ENCODE data around the gene PTPRD.

The PTPRD gene

DNA sequence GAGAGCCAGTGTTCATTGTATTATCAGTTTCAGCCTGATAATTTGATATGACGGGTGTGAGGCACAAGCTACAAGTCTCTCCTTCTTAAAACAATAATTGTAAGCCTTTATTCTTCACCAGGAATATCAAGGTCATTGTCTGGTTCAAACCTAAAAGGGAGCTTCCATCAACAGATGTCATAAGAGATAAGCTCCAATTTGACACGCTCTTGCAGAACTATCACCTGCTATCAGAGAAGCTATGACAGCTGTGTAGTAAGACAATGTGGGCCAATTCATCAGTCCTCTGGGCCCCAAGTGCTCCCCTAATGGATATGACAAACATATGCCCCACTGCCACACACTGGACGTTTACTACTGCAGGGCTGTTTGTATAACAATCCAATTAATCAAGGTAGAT, 1803.1 kb downstream of the PTPRD start:
- H3K4me3 ChIP-seq (ENCODE audit: low read length), result no peak overlapping the region
- no peak for TF ChIP-seq ZNF274 (IDR thresholded peaks at IDR 0.05; ENCODE audit: low read depth, low read length)

DNA sequence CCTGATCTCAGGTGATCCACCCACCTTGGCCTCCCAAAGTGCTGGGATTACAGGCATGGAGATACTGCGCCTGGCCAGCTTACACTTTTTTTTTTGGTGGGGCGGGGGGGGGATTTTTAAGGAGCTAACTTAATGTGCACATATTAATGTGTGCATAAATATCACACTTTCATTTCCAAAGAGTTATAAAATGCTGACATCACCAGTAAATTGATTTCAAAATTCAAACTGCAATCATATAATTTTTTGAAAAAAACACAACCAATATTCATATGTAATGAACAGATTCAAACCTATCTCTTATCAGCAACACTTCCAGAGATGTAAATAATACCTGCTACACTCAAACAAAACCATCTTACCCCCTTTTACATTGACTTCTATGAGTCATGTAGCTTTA, 1806.7 kb downstream of the PTPRD start:
- no peak for TF ChIP-seq ZNF274 (IDR thresholded peaks at IDR 0.05; ENCODE audit: low read depth, low read length)
- H3K4me3 ChIP-seq (ENCODE audit: low read length), result no peak overlapping the region

DNA sequence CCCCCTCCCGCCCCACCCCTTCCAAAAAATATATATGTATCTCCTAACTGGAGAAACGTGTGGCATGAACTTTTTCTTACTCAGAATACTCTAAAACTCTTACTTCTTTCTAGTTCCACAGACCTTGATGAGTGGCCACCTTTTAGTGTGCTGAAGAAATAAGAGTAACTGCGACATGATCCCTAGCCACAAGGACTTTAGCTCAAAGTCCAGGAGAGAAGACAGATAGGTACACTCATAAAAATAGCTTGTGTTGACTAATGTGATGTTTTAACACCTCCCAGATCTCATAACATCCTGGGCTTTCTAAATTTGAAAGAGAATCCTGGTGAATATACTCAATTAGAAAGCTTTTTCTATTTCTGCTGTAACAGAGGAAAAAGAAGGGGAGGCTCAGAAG, 1808.2 kb downstream of the PTPRD start:
- no peak overlapping the region for H3K4me3 ChIP-seq (ENCODE audit: low read length)
- TF ChIP-seq ZNF274 (IDR thresholded peaks at IDR 0.05; ENCODE audit: low read depth, low read length), result no peak

DNA sequence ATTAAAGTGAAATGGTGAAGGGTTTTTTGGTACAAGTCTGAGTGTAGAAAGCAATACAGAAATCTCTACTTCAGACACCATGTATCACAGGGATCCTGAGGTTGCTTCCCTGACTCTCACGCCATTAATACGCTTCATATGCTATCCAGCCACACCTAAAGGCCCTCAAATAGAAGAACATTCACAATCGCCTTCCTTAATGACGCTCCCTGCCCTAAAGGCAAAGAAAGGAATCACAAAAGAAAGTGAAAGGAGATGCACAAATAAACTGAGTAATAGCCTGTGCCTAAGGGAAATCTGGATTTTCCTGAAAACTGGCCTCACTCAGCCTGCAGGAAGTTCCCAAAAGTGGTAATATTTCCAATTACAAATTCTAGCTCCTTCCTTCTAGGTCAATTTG, 1810.6 kb downstream of the PTPRD start:
- H3K4me3 ChIP-seq (ENCODE audit: low read length), result no peak overlapping the region
- TF ChIP-seq ZNF274 (IDR thresholded peaks at IDR 0.05; ENCODE audit: low read depth, low read length), result no peak

DNA sequence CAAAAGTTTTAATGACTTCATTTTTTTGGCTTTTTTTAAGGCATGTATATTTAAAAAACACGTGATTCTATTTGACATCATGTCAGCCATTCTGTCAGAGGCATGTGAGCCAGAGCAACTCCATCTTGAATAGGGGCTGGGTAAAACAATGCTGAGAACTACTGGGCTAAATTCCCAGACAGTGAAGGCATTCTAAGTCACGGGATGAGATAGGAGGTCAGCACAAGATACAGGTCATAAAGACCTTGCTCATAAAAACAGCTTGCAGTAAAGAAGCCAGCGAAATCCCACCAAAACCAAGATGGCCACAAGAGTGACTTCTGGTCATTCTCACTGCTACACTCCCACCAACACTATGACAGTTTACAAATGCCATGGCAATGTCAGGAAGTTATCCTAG, 1812.6 kb downstream of the PTPRD start:
- TF ChIP-seq ZNF274 (IDR thresholded peaks at IDR 0.05; ENCODE audit: low read depth, low read length), result no peak
- H3K4me3 ChIP-seq (ENCODE audit: low read length), result no peak overlapping the region

DNA sequence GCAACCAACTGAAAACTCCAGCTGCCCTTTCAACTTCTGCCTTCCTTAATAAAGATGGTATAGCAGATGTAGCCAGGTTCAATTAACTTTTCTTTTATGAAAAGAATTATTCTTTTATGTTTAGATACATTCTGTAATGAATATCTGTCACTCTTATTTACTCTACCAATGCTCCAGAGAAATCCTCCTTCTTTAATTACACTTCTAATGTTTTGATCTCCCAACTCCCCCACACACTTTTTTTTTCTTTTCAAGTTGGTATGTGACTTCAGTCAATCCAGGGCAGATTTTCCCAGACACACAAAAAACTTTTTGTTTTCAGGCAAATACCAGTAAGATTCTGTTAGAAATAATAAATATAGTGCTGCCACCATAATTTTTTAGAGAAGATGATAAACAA, 1813.2 kb downstream of the PTPRD start:
- TF ChIP-seq ZNF274 (IDR thresholded peaks at IDR 0.05; ENCODE audit: low read depth, low read length), result no peak
- H3K4me3 ChIP-seq (ENCODE audit: low read length), result no peak overlapping the region

DNA sequence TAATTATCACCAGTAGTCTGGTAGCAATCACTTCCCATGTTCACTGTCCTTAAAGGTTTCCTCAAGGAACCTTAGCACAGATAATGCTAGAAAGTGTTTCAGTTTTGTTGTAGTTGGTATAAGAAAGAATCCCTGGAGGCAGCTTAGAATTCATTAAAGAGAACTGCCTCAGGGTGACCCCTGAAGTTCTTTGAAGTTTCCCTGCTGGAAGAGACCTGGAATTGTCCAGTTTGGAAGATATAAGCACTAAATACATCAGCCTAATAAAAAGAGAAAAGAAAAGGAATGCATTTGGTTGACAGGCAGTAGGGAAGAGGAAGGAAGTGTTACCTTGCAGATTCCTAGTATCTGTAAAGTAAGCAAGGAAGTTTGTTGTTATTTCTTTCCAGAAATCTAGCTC, 1813.6 kb downstream of the PTPRD start:
- H3K4me3 ChIP-seq (ENCODE audit: low read length), result no peak overlapping the region
- no peak for TF ChIP-seq ZNF274 (IDR thresholded peaks at IDR 0.05; ENCODE audit: low read depth, low read length)

DNA sequence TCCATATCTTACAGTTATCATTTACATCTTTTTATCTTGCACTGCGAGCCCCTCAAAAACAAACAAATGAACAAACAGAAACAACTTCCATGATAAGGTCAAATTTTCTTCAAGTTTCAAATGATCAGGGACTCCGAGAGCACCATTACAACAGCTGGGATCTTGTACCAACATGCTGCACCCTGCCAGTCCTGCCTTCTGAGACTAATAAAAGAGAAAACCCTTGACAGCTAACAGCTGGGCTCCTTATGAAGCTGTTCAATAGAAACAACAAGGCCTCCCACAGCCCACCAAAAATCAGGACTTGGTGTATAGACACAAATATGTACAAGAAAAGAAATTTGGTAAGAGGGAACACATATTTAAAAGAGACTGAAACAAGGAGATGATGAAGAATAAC, 1828.0 kb downstream of the PTPRD start:
- no peak for TF ChIP-seq ZNF274 (IDR thresholded peaks at IDR 0.05; ENCODE audit: low read depth, low read length)
- no peak overlapping the region for H3K4me3 ChIP-seq (ENCODE audit: low read length)

DNA sequence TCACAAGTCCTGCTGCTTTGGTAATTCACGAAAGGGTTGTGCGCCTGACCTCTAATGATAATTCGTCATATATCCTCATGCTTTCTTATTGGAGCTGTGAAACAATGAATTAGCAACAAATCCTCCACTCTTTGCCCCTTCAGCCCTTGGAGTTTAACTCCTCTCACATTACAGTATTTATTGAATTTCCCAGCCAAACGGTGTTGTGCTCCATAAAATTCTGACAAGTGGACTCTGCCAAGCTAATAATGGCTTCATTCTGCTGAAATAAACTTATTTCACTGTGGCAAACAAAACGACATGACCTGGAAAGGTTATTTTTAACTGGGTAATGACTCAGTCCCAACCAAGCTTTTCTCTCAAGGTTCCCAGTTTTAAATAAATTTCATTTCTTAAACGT, 1828.9 kb downstream of the PTPRD start:
- no peak overlapping the region for H3K4me3 ChIP-seq (ENCODE audit: low read length)
- no peak for TF ChIP-seq ZNF274 (IDR thresholded peaks at IDR 0.05; ENCODE audit: low read depth, low read length)

DNA sequence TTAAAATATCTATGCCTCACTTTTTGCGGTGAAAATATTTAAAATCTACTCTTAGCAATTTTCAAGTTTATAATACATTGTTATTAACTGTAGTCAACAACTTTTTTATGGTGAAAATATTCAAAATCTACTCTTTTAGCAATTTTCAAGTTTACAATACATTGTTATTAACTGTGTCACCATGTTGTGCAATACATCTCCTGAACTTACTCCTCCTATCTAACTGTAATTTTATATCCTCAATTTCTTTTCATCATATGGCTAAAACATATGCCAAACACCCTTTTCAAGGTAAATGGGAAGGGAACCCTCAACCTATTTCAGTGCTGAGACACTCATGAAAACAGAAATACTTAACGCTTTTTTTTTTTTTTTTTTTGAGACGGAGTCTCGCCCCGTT, 1830.6 kb downstream of the PTPRD start:
- H3K4me3 ChIP-seq (ENCODE audit: low read length), result no peak overlapping the region
- no peak for TF ChIP-seq ZNF274 (IDR thresholded peaks at IDR 0.05; ENCODE audit: low read depth, low read length)

DNA sequence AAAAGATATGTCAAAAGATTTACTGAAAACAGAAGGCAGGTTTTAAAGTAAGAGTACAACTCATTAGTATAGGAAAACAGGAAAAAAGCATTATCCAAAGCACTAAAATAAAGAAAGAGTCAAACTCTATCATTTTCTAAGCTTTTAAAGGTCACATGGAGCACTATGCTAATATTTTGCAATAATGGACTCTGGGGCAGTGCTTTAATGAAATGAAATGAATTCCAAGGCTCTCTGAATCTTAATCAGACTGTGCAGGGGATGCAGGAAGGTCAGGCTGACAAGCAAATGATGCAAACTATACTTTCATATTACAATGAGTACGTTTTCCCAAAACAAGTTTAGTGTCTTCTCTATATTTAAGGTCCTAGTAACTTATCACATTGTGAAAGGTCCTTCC, 1831.3 kb downstream of the PTPRD start:
- H3K4me3 ChIP-seq (ENCODE audit: low read length), result no peak overlapping the region
- TF ChIP-seq ZNF274 (IDR thresholded peaks at IDR 0.05; ENCODE audit: low read depth, low read length), result no peak

DNA sequence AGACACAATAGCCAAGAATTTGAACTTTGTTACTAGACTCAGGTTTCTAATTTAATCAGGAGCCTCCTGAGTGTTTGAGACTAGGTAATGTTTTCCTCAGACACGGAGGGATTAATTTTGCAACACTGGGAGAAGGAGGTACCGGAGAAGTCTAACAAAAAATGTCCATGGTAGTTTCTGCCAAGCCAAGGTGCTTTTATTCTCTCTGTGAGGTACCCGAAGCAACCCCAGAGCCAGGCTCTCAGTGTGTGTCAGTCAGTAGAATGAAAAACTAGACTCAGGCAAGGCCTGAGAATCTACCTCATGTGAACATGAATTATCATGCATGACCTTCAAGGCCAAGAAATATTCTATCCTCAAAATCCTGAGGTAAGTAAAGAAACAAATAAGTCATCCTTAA, 1832.4 kb downstream of the PTPRD start:
- H3K4me3 ChIP-seq (ENCODE audit: low read length), result no peak overlapping the region
- no peak for TF ChIP-seq ZNF274 (IDR thresholded peaks at IDR 0.05; ENCODE audit: low read depth, low read length)

DNA sequence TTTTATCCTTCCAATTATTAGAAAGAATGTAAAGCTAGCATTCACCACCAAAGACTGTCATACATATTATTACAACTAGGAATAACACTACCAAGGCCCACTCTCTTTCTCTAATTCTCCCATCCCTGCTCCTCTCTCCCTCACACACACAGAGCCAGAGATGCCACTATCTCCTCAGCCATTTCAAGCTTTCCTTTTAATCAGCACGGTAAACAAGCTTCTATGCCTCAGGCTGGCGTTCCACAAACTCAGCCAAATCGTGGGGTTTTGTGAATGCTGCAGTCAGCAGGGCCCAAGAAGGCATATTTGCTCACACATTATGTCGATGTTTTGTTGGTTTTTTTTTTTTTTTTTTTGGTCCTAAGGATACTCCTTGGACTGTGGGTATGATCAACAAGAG, 1833.3 kb downstream of the PTPRD start:
- no peak overlapping the region for H3K4me3 ChIP-seq (ENCODE audit: low read length)
- TF ChIP-seq ZNF274 (IDR thresholded peaks at IDR 0.05; ENCODE audit: low read depth, low read length), result no peak

DNA sequence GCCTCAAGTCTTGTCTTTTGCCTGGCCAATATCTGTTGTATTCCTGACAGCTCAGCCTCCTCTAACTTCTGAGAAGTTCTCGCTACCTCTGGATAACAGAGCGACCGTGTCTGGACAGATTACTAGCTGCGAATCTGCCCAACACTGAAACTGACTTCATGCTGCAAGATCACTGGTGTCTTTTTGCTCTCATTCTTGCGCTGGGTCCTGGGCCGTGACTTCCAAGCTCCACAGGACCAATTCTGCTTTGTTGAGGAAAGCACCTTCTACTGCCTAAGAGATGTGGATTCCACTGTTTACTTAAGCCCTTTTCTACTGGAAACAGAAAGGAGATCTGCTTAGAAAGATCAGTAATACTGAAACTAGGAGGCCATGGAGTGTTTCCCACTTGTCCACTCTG, 1834.4 kb downstream of the PTPRD start:
- TF ChIP-seq ZNF274 (IDR thresholded peaks at IDR 0.05; ENCODE audit: low read depth, low read length), result no peak
- no peak overlapping the region for H3K4me3 ChIP-seq (ENCODE audit: low read length)

DNA sequence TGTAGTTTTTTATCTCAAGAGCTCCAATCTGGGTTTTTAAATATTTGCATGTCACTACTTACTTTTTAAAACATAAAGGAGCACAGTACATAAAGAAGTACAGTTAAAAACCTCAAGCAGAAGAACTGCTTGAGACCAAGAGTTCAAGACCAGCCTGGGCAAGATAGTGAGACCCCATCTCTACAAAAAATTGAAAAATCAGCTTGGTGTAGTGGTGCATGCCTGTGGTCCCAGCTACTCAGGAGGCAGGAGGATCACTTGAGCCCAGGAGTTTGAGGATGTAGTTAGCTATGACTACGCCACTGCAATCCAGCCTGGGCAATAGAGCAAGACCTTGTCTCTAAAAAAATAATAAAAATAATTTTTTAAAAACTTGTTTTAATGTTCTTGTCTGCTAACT, 1840.5 kb downstream of the PTPRD start:
- TF ChIP-seq ZNF274 (IDR thresholded peaks at IDR 0.05; ENCODE audit: low read depth, low read length), result no peak

DNA sequence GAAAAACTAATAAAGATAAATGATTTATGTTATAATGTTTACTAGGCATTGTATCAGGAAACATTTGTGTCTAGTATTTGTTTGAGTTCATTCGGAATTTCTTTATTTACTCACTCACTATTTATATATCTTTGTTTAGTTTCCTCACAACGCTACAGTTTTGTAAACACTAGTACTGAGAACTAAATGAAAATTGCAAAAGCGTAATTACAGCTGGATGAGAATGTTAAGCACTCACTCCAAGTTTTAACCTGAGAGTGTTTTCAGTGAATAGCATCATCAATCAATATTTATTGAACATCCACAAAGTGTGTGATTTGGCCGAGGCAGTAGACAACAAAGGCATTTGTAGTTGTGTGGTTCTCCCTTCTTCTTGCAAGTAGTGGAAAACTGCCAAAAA, 1843.6 kb downstream of the PTPRD start:
- TF ChIP-seq ZNF274 (IDR thresholded peaks at IDR 0.05; ENCODE audit: low read depth, low read length), result no peak

More for the DNA sequence above, 1840.5 kb downstream of the PTPRD start:
- no peak overlapping the region for H3K4me3 ChIP-seq (ENCODE audit: low read length)

DNA sequence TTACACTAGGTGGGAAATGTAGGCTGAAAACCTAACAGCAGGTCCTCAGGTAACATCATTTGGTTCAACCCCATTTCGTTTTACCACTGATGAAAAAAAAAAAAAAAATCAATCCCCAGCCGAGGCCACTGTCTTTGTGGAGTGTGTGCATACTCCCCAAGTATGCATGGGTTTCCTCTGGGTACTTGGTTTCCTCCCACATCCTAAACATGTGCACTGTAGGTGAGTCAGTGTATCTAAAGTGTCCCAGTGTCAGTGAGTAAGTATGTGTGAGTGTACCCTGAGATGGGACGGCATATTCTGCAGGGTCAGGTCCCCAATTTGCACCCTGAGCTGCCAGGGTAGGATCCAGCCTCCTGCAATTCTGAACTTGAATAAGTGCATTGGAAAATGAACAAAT, 1846.7 kb downstream of the PTPRD start:
- no peak for TF ChIP-seq ZNF274 (IDR thresholded peaks at IDR 0.05; ENCODE audit: low read depth, low read length)
- H3K4me3 ChIP-seq (ENCODE audit: low read length), result no peak overlapping the region

More for the DNA sequence above, 1843.6 kb downstream of the PTPRD start:
- H3K4me3 ChIP-seq (ENCODE audit: low read length), result no peak overlapping the region

Measured in GM08714 (cell line).